ENCODE results near the gene CDC42BPB. TPM values are rescaled to one million over a fixed set of nuclear protein-coding genes. Genes with fewer than 3 reads are reported as not detected.
"Not testable (repeated sequence)": the region's sequence is repeated elsewhere in the genome, so short reads cannot be mapped to it uniquely, and the experiment has no call there.

Gene CDC42BPB
- total RNA-seq, 1 experiment from 2014 or later = 1.6 TPM

- Histone ChIP-seq H3K79me2 (ENCODE audit: low read length) (no peaks in the 10 kb centered on the region), H3K27ac (ENCODE audit: low read length) (peak overlapping the region; percentile 86), H3K4me1 (ENCODE audit: low read length) (peaks cover 61% of the 10 kb centered on the region), H3K9me2 (replicated peaks; ENCODE audit: insufficient read depth, low read length) (no peaks in the 10 kb centered on the region), H3K36me3 (ENCODE audit: insufficient read depth, low read length) (peaks cover 37% of the 10 kb centered on the region), H3K9me3 (ENCODE audit: low read length) (no peaks in the 10 kb centered on the region), H2AFZ (ENCODE audit: low read length) (peak overlapping the region; percentile 7; the same call in 1 of the 2 replicates), H3K4me3 (ENCODE audit: low read length) (peak overlapping the region; percentile 68), H3K27me3 (ENCODE audit: low read length) (no peaks in the 10 kb centered on the region), H3K4me2 (ENCODE audit: low read depth, low read length, poor library complexity, severe bottlenecking) (peak overlapping the region; percentile 85), H3K9ac (ENCODE audit: low read length) (peak overlapping the region; percentile 75), H4K20me1 (ENCODE audit: insufficient read depth, low read depth, low read length) (peaks cover 4% of the 10 kb centered on the region; the same call in 1 of the 2 replicates)
- peak; percentile 98 for DNase-seq
Measured at GRCh38 chr14:102928412-102929240, 128.7 kb downstream of the CDC42BPB start.

DNA sequence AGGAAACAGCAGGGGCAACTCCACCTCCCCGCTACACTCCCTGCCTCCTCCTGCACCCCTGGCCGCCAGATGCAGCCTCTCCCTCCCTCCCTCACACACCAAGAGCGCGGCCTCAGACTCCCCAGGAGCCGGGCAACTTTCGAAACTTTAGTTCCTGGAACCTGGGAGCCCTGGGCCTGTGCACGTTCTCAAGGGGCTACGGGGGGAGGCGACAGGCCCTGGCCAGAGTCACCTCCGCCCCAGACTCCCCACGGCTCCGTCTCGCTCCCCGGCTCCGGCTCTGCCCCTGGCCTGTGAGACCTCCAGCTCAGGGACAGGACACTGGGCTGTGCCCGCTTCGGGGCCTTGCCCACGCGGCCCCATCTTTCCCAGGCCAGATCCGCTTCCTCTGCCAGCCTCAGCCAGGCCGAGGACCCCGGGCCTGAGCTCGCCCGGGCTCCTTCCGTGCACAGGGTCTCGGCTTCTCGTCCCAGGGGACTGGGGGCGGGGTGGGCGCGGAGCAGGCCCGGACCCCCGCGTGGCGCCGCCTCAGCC lies 129.4 kb downstream of the CDC42BPB start:
- H2AFZ ChIP-seq (ENCODE audit: low read length) = peak overlapping the region; percentile 7; the same call in 1 of the 2 replicates
- H3K4me2 ChIP-seq (ENCODE audit: low read depth, low read length, poor library complexity, severe bottlenecking) = peak overlapping the region; percentile 85

DNA sequence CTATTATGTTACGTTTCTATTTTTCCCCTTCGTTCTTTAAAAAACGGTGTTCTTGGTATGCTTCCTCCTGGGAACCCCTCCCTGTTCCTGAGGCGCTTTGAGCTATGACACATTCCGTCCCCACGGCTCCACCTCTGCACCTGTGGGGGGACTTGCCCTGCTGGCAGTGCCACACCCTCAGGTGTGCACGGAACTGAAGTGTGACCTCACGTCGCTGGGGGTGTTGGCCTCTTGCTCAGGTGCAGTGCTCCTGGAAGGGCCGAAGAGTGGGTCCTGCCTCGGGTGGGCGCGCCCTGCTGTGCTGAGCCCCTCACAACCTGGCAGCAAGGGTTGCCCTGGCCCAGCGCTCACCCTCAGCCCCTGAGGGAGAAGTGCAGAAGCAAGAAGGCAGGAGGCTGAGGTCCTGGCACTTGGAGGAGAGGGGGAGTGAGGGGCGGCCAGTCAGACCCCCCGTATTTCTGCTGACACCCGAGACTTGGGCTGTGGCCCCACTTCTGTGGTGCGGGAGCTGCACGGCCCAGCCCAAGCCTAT lies 129.9 kb downstream of the CDC42BPB start:
- Histone ChIP-seq H3K9me3 (ENCODE audit: low read length) (no peaks in the 10 kb centered on the region), H4K20me1 (ENCODE audit: insufficient read depth, low read depth, low read length) (peaks cover 4% of the 10 kb centered on the region; the same call in 1 of the 2 replicates), H3K9ac (ENCODE audit: low read length) (peak overlapping the region; percentile 75), H3K79me2 (ENCODE audit: low read length) (no peaks in the 10 kb centered on the region), H3K36me3 (ENCODE audit: insufficient read depth, low read length) (peaks cover 30% of the 10 kb centered on the region), H3K4me2 (ENCODE audit: low read depth, low read length, poor library complexity, severe bottlenecking) (peak overlapping the region; percentile 85), H2AFZ (ENCODE audit: low read length) (no peak overlapping the region), H3K9me2 (replicated peaks; ENCODE audit: insufficient read depth, low read length) (no peaks in the 10 kb centered on the region), H3K4me1 (ENCODE audit: low read length) (peaks cover 51% of the 10 kb centered on the region), H3K4me3 (ENCODE audit: low read length) (peak overlapping the region; percentile 68), H3K27me3 (ENCODE audit: low read length) (no peaks in the 10 kb centered on the region), H3K27ac (ENCODE audit: low read length) (peak overlapping the region; percentile 86)
- DNase-seq = no peak

More for the DNA sequence above, 129.4 kb downstream of the CDC42BPB start:
- Histone ChIP-seq H4K20me1 (ENCODE audit: insufficient read depth, low read depth, low read length) (peaks cover 4% of the 10 kb centered on the region; the same call in 1 of the 2 replicates), H3K4me3 (ENCODE audit: low read length) (peak overlapping the region; percentile 68), H3K79me2 (ENCODE audit: low read length) (no peaks in the 10 kb centered on the region), H3K27ac (ENCODE audit: low read length) (peak overlapping the region; percentile 86), H3K27me3 (ENCODE audit: low read length) (no peaks in the 10 kb centered on the region), H3K9me2 (replicated peaks; ENCODE audit: insufficient read depth, low read length) (no peaks in the 10 kb centered on the region), H3K4me1 (ENCODE audit: low read length) (peaks cover 55% of the 10 kb centered on the region), H3K9ac (ENCODE audit: low read length) (peak overlapping the region; percentile 75), H3K36me3 (ENCODE audit: insufficient read depth, low read length) (peaks cover 32% of the 10 kb centered on the region), H3K9me3 (ENCODE audit: low read length) (no peaks in the 10 kb centered on the region)
- DNase-seq = peak; percentile 84

GRCh38 chr14:102926840-102927239 lies 130.5 kb downstream of the CDC42BPB start:
- DNase-seq; H3K9me3 ChIP-seq (ENCODE audit: low read length); H3K9ac ChIP-seq (ENCODE audit: low read length); H2AFZ ChIP-seq (ENCODE audit: low read length); H3K27me3 ChIP-seq (ENCODE audit: low read length); H3K79me2 ChIP-seq (ENCODE audit: low read length); H3K4me3 ChIP-seq (ENCODE audit: low read length); H3K9me2 ChIP-seq (replicated peaks; ENCODE audit: insufficient read depth, low read length); H4K20me1 ChIP-seq (ENCODE audit: insufficient read depth, low read depth, low read length): not testable (repeated sequence)
- Histone ChIP-seq H3K27ac (ENCODE audit: low read length) (peak overlapping the region; percentile 86), H3K36me3 (ENCODE audit: insufficient read depth, low read length) (peaks cover 24% of the 10 kb centered on the region), H3K4me2 (ENCODE audit: low read depth, low read length, poor library complexity, severe bottlenecking) (peak overlapping the region; percentile 85), H3K4me1 (ENCODE audit: low read length) (peaks cover 49% of the 10 kb centered on the region)

GRCh38 chr14:102926104-102926503 lies 131.2 kb downstream of the CDC42BPB start:
- Histone ChIP-seq H3K79me2 (ENCODE audit: low read length) (no peaks in the 10 kb centered on the region), H3K9me2 (replicated peaks; ENCODE audit: insufficient read depth, low read length) (no peaks in the 10 kb centered on the region), H4K20me1 (ENCODE audit: insufficient read depth, low read depth, low read length) (peaks cover 4% of the 10 kb centered on the region; the same call in 1 of the 2 replicates), H3K36me3 (ENCODE audit: insufficient read depth, low read length) (peaks cover 17% of the 10 kb centered on the region), H3K27me3 (ENCODE audit: low read length) (no peaks in the 10 kb centered on the region), H3K4me1 (ENCODE audit: low read length) (peaks cover 44% of the 10 kb centered on the region), H3K27ac (ENCODE audit: low read length) (peak overlapping the region; percentile 62), H2AFZ (ENCODE audit: low read length) (no peak overlapping the region), H3K4me2 (ENCODE audit: low read depth, low read length, poor library complexity, severe bottlenecking) (no peak overlapping the region), H3K9me3 (ENCODE audit: low read length) (no peaks in the 10 kb centered on the region), H3K9ac (ENCODE audit: low read length) (0 out of 2 replicates have a peak overlapping the region, but pooled peaks have one; percentile 12), H3K4me3 (ENCODE audit: low read length) (no peak overlapping the region)
- DNase-seq = no peak

DNA sequence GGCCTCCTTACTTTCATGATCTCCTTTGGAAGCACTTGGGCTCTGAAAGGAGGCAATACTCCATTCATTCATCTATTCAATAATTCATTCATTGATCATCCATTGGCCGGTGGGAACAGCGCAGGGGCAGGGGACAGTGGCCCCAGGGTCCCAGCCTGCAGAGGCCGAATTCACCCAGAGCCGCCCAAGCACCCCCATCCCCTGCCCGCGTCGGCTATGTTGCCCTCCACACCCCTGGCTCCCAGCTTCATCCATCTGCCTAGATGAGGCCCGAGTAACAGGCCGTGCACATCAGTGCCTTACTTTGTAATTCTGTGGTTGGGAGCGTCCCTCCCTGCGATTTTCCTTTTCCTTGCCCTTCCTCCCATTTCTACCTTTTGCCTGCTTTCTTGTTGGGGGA lies 131.7 kb downstream of the CDC42BPB start:
- DNase-seq = no peak
- no peaks in the 10 kb centered on the region for H3K27me3 ChIP-seq (ENCODE audit: low read length)
- peaks cover 4% of the 10 kb centered on the region; the same call in 1 of the 2 replicates for H3K9me2 ChIP-seq (replicated peaks; ENCODE audit: insufficient read depth, low read length)
- no peaks in the 10 kb centered on the region for H3K79me2 ChIP-seq (ENCODE audit: low read length)
- H3K9ac ChIP-seq (ENCODE audit: low read length) = 0 out of 2 replicates have a peak overlapping the region, but pooled peaks have one; percentile 12
- no peak overlapping the region for H3K4me2 ChIP-seq (ENCODE audit: low read depth, low read length, poor library complexity, severe bottlenecking)
- H3K27ac ChIP-seq (ENCODE audit: low read length) = peak overlapping the region; percentile 62
- H4K20me1 ChIP-seq (ENCODE audit: insufficient read depth, low read depth, low read length) = peaks cover 4% of the 10 kb centered on the region; the same call in 1 of the 2 replicates
- H3K4me1 ChIP-seq (ENCODE audit: low read length) = peaks cover 44% of the 10 kb centered on the region
- no peak overlapping the region for H3K4me3 ChIP-seq (ENCODE audit: low read length)
- H2AFZ ChIP-seq (ENCODE audit: low read length) = no peak overlapping the region
- H3K9me3 ChIP-seq (ENCODE audit: low read length) = no peaks in the 10 kb centered on the region
- peaks cover 17% of the 10 kb centered on the region for H3K36me3 ChIP-seq (ENCODE audit: insufficient read depth, low read length)

- Histone ChIP-seq H3K9ac (ENCODE audit: low read length) (no peak overlapping the region), H3K79me2 (ENCODE audit: low read length) (no peaks in the 10 kb centered on the region), H3K4me3 (ENCODE audit: low read length) (no peak overlapping the region), H3K9me3 (ENCODE audit: low read length) (no peaks in the 10 kb centered on the region), H3K4me2 (ENCODE audit: low read depth, low read length, poor library complexity, severe bottlenecking) (no peak overlapping the region), H3K27ac (ENCODE audit: low read length) (peak overlapping the region; percentile 62), H3K27me3 (ENCODE audit: low read length) (no peaks in the 10 kb centered on the region), H3K4me1 (ENCODE audit: low read length) (peaks cover 44% of the 10 kb centered on the region), H3K36me3 (ENCODE audit: insufficient read depth, low read length) (peaks cover 21% of the 10 kb centered on the region), H3K9me2 (replicated peaks; ENCODE audit: insufficient read depth, low read length) (peaks cover 11% of the 10 kb centered on the region; the same call in 1 of the 2 replicates), H4K20me1 (ENCODE audit: insufficient read depth, low read depth, low read length) (peaks cover 4% of the 10 kb centered on the region; the same call in 1 of the 2 replicates), H2AFZ (ENCODE audit: low read length) (no peak overlapping the region)
- DNase-seq = no peak
Measured at GRCh38 chr14:102924632-102925588, 132.4 kb downstream of the CDC42BPB start.
